Fibroblast of upper back skin (primary cell): ENCODE data around the gene FRMD4B.
"Not testable (repeated sequence)": the region's sequence is repeated elsewhere in the genome, so short reads cannot be mapped to it uniquely, and the experiment has no call there.

Experiments
- DNase-seq: peaks from one replicate; pipeline ENCODE4 v3.0.0-alpha.2; 2013

Gene FRMD4B

DNA sequence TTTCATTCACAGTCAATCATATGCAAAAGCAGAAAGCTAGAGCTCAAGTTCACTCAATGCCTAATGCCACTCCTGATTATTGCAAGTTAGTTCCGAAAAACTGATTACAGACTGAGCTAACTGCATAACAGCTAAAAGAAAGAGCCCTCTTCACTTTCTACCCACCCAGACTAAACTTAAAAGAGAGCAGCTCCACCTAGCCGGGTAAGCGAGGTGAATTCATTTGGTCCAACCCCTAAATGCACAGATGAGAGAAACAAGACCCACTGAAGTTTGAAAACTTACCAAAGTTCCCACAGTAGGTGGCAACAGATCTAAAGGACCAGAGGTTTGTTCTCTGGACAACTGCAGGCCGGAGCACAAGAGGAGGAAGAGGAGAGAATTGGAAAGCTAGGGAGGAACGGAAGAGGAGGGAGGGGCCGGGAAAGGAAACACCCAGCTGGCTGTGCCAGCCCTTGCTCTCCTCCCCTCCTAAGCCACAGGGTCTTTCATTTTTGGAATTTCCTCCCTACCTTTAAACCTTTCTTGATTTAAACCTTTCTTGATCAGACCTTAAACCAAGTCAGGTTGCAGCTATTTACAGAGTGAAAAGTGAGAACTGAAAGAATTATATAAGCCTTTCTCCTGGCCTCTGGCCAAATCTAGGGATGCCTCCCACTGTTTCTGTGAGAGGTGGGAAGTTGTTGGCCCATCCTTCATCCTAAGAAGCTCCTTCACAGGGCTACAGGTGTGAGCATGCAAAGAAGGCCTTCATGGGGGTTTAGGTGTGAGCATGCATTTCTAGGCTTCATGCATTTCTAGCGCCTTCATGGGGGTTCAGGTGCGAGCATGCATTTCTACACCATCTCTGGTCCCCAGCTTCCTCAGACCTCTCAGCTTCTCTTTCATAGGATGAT is 148.8 kb downstream of the FRMD4B start:
- DNase-seq: no peak

DNA sequence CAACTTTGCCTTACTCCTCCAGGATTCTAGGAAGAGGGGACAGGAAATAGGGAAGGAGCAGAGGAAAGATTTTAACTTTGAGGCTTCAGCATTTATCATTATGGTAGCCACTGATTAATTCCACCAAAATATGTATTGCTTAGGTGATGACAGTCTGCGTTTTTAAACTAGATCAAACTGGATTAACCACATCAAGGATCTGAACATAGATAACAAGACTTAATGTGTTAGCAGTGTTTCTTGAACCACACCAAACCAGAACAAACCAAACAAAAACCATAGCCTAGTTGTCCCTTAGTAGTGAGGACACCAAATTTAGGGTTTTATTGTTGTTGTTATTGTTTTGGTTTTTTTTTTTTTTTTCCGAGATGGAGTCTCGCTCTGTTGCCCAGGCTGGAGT is 150.0 kb downstream of the FRMD4B start:
- DNase-seq: no peak

DNA sequence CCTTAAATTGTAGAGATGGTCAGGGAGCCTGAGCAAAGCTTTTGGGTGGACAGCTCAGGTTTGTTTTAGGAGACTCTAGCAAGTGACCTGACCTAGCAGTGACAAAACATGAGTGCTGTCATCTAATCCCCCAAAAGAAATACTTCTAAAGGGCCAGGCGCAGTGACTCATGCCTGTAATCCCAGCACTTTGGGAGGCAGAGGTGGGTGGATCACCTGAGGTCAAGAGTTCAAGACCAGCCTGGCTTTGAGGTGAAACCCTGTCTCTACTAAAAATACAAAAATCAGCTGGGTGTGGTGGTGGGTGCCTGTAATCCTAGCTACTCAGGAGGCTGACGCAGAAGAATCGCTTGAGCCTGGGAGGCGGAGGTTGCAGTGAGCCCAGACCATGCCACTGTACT is 150.7 kb downstream of the FRMD4B start:
- DNase-seq: not testable (repeated sequence)

DNA sequence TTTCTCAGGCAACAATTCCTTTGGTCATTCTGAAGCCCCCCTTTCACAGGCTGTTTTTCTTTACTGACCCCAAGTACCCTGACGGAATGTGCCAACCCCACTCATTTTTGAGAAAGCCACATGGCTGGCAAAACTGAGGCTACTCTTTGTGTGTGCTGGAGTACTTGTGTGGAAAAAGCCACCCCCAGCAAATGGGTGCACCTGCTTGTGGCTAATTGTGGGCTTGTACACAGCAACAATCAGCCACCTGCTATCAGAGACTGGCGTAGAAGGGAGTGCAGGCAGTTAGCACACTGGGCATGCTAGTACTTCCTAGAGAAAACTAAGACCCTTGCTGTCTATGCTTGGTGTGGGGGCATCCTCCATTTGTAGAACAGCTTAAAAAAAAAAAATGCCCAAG is 153.4 kb downstream of the FRMD4B start:
- no peak for DNase-seq

DNA sequence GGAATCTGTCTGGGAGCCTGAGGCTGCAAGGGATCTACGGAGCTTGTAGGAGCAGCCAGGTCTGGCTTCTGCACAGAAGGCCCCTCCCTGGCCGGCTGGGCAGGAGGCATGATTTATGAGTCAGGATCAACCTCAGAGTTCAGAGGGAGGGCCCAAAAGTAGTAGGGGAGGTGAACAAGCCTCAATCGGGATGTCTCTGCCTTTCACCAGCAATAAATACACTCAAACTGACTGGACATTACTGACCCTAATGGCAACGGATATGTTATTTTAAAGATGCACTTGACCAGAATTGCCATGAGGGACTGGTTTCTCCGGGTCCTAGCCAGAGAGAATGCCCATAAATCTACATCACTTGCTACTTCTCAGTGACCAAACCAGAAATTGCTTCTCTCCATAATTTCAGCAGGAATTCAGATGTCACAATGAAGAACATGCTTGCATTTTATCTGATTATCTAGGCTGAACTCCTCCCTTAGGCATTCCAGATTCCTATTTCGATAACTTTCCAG is 153.9 kb downstream of the FRMD4B start:
- DNase-seq: peak; percentile 31

DNA sequence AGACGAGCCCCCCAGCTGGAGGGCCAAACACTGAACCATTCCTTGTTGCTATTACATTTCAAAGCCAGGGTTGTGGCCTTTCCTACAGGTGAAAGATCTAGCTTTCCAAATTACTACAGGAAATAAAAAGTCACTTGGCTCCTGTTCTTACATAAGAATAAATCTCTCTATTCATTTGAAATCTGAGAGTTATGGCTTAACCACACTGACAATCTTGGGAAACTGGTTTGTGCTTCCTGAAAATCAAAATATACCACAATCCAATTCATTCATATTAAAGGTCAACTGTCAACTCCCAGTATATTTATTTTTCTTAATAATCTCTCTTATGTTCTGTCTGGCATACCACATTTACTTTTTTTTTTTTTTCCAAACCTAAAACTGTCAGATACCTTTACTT is 159.8 kb downstream of the FRMD4B start:
- no peak for DNase-seq

DNA sequence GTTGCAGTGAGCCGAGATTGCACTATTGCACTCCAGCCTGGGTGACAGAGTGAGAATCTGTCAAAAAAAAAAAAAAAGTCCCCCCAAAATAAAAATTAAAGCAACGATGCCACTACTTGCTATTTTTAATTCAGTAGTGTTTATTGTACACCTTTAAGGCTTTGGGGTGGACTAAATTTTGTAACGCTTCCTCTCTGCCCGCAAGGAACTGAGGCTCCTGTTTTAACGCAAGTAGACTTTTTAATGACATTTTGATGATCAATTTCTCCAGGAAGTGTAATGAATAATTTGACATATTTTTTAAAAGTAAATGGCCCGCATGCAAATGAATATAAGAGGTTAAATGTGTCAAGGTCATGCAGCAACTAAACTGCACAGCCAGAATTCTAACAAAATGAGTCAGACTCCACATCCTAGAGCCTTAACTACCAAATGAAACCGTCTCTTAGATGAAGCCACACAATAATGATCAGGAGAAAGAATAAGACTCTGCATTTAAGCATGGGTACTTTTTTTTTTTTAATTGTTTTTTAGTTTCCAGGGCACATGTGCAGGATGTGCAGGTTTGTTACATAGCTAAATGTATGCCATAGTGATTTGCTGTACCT is 166.7 kb downstream of the FRMD4B start:
- DNase-seq: no peak

DNA sequence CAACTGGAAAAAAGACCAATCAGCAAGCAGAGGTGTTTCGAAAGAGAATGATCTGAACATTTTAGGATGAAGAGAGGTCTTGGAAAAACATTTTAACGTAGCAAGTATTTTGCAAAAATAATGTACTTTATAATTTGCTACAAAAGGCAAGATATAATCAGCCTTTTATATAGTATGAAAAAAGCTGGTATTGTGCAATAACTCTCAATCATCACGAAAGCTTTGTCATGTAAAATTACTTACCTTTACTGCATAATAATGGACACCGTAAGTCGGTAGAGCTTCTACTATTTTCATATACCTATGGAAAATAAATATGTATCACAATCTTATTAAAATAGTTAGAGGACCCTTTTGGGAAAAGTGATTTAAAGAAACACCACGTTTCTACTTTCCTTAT is 167.8 kb downstream of the FRMD4B start:
- no peak for DNase-seq

DNA sequence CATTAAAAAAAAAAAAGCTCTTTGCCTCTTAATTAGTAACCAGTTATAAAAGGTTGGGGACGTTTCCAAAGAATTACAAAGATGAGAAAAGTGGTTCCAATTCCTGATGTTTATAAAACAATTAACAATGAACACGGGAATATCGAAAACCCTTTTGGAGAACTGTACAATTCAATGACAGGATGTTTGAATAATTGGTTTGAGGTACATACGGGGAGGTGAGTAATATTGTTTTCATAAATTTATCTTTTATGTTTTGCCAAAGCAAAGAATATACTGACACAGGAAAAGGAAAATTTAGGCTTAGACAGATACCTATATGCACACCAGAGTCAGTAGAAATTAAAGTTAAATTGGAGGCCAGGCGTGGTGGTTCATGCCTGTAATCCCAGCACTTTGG is 168.9 kb downstream of the FRMD4B start:
- DNase-seq: no peak

DNA sequence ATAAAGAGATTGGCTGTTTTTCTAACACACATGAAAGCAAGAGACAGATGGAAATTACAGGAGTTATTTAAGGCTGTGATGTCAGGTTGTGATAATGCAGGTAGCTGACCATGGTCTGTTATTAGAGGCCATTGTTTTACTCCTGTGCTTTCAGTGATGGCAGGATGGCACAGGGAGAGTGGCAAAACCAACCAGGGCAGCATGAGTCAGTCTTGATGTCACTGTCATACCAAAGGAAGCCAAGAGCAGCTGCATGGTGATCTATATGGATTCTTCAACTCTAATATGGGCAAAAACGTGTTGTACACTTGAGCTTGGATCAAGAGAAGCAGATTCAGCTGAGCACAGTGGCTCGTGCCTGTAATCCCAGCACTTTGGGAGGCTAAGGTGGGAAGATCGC is 171.6 kb downstream of the FRMD4B start:
- DNase-seq: no peak

DNA sequence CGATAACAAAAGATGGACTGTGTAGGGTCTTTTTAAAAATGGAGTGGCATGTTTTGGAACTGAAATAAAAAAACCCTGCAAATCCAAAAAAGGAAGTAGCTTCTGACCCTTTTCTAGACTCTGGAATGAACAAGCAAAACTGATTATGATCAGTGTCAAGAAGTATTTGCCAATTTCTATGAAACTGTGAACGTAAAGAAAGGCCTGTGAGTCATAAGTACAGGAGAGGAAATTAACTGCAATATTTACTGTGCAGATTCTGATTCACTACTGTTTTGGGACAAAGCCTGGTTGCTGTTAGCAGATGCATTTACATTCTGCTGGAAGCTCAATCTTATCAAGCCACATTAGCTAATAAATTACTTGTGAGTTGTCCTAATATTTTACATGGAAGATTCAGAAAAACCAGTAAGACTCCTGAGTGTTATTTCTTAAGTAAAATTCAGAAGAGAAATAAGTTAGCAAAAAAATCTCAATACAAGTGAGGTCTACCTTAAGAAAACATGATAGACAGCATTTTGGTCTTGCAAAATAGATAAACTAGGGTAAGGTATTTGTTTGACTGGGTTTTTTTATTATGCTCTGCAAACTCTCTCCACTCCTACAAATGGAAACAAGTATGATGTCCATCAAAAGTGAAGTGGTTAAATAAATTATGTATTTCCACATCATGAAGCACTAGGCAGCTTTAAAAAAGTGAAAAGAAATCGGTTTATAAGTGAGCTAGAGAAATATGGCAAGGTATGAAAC is 173.3 kb downstream of the FRMD4B start:
- peak; percentile 88 for DNase-seq

DNA sequence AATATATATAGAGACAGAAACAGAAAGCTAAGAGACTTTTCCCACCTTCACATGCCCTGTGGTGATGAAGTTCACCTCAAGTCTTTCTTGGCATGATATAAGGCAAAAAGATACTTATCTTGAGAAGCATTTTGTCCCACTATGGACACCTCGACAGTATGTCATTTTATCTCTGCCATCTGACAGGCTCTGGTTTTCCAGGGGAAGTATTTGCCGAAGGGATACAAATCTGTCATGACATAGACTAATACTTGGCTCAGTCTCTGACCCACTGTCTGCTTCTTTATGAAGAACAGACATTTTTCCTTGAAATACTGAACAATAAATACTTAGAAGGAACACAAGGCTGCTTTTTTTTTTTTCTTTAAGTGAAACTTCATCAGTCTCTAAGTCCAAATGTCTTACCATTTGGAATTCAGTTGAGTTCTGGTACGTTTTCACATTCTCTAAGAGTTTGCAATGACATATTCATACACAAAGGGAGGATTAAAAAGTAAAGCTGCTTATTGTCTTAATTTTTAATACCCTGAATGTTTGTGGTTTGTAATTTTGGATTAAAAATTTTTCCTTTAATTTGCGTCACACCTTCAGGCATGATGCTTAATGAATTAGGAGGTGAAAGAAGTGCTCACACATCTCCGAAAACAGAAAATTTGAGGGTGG is 175.7 kb downstream of the FRMD4B start:
- DNase-seq: peak; percentile 15

DNA sequence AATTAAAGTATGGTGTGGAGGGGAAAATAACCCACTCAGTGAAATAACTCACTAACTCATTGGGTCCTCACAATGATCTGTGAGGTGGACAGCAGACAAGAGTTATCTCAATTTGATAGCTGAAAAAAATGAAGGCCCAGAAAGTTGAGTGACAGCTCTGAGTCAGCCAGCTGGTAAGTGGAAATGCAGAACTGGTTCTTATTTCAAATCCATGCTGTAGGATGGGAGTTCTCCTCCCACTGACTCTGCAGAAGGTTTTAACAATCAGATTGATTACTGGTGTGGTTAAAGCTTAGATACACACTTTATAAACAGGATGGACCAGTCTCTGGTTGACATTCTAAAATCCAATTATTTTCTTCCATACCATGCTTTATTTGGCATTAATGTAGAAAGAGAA is 176.5 kb downstream of the FRMD4B start:
- no peak for DNase-seq

DNA sequence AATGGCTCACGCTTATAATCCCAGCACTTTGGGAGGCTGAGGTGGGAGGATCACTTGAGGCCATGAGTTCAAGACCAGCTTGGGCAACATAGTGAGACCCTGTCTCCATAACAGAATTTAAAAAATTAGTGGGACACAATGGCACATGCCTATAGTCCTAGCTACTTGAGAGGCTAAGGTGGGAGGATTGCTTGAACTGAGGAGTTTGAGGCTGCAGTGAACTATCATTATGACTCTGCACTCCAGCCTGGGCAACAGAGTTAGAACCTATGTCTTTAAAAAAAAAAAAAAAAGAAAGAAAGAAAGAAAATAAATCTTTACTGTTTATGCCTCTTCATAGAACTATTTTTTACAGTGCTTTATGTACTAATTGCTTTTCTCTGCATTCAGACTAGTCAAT is 178.9 kb downstream of the FRMD4B start:
- no peak for DNase-seq

DNA sequence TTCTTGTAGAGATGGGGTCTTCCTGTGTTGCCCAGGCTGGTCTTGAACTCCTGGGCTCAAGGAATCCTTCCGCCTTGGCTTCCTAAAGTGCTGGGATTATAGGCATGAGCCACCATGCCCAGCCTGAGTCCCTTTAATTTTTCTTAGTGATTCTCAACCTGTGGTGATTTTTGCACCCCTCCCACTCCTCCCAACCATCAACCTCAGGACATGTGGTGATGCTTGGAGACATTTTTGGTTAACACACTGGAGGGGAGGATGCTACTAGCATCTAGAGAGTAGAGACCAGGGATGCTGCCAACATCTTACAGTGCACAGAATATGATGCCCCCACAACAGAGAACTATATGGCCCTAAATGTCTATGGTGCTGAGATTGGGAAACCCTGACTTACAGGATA is 180.5 kb downstream of the FRMD4B start:
- no peak for DNase-seq

DNA sequence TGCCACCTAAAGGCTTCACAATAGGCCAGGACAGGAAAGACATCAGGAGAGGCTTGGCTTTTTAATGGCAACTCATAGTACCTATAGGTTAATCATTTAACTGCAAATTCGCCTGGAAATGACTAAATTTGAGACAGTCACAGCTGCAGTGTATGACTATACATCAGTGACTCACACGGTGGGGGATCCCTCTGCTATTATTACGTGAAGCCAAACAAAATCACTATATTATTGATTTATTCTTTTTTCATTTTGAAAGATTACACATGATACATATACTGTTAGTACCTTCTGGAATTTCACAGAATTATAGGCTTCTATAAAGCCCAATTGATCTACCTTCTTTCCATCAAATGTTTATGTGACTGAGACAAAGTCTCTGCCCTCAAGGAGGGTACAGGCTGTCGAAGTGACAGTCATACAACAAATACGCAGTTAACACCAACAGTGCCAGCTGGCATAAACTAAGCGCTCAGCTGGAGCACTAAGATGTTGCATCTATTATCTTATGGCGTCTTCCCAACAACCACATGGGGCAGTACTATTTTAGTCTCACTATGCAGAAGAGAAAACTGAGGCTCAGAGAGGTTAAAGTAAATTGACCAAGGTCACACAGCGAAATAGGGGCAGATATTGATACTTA is 181.5 kb downstream of the FRMD4B start:
- DNase-seq: no peak

DNA sequence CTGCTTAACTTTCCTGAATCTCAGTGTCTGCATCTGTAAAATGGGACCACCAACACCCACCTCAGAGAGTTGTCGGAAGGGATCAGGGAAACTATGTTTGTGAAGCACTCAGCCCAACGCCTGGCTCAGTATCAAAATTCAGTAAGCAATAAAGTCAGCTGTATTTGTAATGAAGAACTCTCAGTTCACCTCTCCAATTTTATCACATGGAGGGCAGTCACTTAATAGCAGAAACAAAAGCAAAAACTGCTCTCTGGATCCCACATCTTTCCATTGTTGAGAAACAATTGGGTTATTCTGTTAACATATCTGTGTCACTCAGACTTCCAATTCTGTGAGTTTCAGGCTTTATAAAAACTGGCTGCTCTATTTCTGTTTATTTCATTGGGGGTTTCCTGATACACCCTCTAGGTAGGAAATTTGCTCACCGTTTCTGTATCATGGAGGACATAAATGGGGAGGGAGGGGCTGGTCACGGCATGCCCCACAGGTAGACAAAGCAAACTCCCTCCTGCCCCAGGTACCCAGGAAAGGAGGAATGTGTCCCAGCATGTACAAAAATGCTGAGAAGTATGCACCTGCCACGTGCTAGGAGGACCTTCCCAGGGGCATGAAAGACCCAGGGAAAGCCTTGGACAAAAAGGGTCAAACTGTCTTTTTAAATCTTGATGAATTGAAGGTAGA is 182.1 kb downstream of the FRMD4B start:
- no peak for DNase-seq

DNA sequence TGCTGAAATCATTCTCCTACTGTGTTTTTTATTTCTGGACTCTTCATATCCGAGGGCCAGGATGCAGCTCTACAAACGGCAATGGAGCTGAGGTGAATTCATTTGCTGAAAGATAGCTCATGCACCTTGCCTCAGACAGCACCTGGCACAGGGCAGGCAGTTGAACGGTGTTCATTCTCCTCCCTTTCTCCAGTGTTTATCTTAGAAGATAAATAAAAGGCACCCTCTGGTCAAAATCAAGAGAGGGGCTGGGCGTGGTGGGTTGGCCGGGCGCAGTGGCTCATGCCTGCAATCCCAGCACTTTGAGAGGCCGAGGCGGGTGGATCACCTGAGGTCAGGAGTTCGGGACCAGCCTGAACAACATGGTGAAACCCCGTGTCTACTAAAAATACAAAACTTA is 184.2 kb downstream of the FRMD4B start:
- DNase-seq: no peak

DNA sequence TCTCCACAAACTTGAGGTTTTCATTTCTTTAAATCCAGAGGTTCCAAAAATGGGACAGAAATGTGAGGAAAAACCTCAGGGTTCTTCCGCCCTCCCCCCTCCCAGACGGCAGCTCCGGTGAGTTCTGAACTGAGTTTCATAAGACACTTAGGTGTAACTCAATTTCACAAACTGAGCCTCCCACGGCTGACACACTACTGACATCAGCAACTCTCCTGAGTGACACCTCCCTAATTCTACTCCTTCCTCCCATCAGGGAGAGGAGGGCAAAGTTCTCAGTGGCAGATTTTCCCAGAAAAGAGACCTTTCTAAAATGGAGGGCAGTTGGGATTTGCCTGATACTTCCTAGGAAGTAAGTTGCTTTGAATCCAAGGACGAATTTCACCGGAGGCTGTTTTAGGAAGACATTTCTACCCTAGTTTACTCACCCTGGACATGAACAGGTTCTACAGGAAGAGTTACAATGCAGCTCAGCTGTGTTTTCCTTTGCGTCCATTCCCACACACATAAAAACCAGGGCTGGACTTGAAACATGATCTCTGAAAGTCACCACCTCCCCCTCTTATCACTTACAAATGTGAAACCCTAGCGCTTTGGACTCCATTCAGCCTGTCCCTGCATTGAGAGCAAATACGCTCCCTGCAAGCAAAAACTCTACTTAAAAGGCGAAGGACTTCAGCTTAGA is 185.4 kb downstream of the FRMD4B start:
- DNase-seq: peak; percentile 16

DNA sequence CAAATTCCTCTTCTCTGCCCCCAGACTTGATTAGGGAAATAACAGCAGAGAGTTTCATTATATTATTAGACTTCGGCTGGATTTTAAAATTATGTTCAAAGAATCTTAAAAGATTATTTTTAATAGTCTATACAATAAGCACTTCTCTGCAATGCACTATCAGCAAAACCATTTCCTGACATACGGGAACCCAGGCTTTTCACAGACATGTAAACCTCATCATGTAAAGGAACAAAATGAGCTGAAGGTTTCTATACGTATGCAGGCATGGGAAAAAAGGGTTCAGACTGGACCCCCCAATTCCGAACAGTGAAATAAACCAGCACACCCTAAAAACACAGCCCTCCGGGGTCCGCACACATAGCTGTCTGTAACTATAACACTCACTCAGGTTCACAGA is 185.9 kb downstream of the FRMD4B start:
- DNase-seq: no peak

DNA sequence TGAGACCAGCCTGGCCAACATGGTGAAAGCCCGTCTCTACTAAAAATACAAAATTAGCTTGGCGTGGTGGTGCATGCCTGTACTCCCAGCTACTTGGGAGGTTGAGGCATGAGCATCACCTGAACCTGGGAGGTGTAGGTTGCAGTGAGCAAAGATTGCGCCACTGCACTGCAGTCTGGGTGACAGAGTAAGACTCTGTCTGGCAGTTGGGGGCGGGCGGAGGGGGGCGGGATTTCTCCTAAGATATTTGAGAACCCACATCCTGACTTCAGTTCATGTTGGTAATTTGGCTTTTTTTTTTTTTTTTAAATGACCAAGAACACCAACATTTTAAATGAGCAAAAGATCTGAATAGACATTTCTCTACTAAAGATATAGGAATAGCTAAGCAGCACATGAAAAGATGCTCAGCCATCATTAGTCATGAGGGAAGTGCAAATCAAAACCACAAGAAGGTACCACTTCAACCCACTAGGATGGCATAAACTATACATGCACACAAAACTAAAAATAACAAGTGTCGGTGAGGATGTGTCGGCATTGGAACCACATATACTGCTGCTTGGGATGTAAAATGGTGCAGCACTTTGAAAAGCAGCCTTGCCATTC is 187.9 kb downstream of the FRMD4B start:
- DNase-seq: no peak
